GM21737 (cell line): ENCODE data around the gene BTBD3.

ENCODE experiments used
- ATAC-seq: cut with Tn5 transposase; IDR thresholded peaks from one replicate; pipeline ENCODE4 v1.9.1; 2021; ENCODE audit warnings: mild to moderate bottlenecking, moderate library complexity; ENCODE audit not compliant: unreplicated experiment

BTBD3 gene

DNA sequence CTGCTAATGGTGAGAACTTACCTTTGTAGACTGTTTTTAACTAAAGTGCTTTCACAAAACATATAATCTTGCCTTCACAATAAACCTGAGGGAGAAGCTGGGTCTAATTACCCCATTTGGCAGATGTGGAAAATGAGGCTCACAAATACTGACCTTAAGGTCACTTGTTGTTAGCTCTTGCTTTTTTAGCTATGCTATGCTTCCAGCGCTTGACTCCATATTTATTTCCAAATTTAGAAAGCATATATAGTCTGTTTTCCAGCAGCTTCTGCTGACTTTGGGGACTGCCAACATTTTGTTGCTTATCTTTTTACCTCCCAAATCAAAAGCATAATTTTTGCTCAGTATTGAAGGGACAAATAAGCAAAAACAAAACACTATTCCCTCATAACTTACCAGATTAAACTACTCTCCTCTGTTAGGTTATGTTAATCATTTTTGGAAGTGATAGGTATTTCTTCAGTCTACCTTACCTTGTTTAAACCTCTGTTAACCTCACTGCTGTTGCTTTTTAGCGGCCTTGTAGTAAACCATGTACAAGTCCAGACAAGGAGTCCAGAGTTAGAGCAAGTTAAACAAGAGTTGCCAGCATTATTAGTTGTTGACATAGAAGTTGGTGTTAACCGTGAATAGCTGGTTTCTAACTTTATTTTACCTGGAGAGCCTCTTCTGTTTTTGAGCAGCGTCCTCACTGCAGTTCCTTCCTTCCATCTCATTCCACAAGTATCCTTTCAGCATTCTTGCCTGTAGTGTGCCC lies 4.9 kb upstream of the BTBD3 start:
- no peak for ATAC-seq

GRCh38 chr20:11918391-11918845 lies 725 bp downstream of the BTBD3 start:
- no peak for ATAC-seq

- no peak for ATAC-seq
These were observed 1.3 kb downstream of the BTBD3 start for GRCh38 chr20:11918981-11919380.

DNA sequence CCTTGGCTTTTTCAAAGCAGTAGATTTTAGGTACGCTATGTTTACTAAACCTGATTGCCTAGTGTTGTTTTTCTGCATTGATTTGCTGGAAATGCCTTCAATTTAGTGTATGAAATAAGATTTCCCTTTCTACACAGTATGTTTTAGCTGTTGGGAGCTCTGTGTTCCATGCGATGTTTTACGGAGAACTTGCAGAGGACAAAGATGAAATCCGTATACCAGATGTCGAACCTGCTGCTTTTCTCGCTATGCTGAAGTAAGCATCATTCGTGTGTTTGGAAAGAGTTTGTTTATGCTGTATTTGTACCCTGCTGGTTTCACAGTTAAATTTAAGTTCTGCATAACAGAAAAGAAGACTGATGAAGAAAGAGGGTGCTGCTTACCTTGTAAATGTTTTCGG lies 1.9 kb downstream of the BTBD3 start:
- ATAC-seq: no peak

DNA sequence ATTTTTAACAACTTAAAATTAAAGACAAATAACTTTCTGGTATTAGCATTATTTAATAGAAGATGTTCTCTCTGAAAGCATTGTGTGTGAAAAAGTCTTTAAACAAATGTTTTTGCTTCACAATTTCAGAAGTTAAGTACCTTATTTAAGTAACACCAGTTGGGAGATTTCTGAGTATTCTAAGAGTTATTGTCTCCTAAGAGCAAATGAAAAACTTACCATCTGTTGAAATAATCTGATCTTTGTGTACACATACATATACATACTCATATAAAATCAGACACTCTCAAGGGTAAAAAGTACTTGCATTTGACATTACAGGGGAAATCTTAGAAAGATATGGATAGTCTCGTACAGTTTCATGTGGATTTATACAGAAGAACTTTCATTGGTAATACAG lies 2.4 kb downstream of the BTBD3 start:
- ATAC-seq: no peak

GRCh38 chr20:11921321-11921720 lies 3.6 kb downstream of the BTBD3 start:
- ATAC-seq: no peak

DNA sequence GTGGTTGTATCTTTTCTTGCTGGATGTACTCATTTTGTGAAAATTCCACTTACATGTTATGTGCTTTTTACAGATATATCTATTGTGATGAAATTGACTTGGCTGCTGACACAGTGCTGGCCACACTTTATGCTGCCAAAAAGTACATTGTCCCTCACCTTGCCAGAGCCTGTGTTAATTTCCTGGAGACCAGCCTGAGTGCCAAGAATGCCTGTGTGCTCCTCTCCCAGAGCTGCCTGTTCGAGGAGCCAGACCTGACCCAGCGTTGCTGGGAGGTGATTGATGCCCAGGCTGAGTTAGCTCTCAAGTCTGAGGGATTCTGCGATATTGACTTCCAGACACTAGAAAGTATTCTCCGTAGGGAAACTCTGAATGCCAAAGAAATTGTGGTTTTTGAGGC lies 4.9 kb downstream of the BTBD3 start:
- ATAC-seq: no peak

DNA sequence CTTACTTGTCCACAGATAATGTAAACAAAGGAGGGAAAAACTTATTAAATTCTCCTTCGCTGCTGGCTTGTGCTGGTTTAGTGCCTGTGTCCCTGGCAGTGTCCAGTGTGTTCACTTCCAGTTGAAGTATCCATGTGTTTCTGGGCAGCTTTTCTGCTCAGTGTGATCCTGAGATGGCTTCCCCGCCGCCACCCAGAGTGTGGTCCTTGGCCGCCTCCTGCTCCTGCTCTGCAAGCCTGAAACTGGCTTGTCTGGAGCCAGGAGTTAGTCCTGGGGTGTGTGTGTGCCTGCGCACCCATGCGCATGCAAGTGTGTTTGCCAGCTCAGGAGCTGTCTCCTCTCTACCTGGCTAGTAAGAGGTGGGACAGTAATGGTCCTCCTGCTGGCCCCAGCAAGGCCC lies 7.2 kb downstream of the BTBD3 start:
- ATAC-seq: no peak

DNA sequence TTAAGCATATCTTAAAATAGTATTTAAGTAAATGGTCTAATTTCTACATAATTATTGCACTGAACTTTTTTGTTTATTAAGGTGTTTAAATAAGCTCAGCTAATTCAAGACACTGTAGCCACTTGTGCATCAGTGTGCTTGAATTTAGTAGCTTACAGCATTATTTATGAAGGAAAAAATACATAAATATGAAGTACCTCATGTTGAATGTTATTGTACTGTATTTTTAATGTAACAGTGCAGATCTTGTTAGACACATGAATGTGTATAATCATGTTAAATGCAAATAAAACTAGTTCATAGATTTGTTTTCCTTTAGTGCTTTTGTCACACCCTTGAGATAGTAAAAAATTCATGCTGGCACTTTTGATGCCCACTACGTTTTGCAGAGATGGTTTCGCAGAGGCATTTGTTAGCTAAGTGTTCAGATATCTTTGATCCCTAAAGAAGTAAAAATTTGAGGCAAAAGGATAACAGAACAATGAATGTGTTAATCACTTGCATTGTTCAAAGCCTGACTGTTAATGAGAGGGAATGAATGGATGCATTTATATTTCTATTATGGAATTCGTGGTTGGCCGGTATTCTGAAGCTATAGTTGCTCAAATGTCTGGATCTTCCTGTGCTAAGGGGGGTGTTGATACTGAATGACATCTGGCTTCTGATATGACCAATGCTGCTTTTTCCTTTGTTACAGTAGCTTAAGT lies 8.8 kb downstream of the BTBD3 start:
- no peak for ATAC-seq

GRCh38 chr20:11929947-11930346 lies 12.3 kb downstream of the BTBD3 start:
- no peak for ATAC-seq

GRCh38 chr20:11935212-11936154 lies 17.8 kb downstream of the BTBD3 start:
- ATAC-seq: no peak

- no peak for ATAC-seq
These were observed 18.5 kb downstream of the BTBD3 start for GRCh38 chr20:11936157-11936556.

GRCh38 chr20:11937230-11937629 lies 19.5 kb downstream of the BTBD3 start:
- no peak for ATAC-seq

DNA sequence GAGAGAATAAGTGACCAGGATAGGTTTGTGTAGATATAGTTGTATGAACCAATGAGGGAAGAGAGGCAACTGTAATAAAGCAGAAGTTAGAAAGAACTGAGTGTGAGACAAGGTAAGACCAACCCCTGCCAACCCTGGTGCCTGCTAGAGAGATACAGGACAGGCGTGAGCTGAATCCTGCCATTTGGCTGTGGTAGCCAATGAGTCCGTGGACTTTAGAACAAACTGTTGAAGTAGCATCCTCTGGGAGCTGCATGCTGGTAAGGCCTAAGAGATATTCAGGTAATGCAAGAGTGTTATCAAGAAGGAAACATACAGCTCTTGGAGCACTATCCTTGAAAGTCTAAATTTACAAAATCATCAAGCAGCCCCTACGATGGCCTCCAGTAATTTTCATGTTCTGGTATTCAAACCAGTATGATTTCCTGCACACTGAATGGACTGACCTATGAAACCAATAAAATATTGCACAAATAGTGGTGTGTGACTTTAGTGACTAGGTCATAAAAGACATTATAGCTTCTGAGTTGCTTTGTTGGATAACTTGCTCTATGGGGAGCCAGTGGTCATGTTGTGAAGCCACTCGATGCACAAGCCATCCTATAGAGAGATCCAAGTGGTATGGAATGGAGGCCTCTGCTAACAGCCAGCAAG lies 24.0 kb downstream of the BTBD3 start:
- no peak for ATAC-seq

- ATAC-seq: no peak
These were observed 26.1 kb downstream of the BTBD3 start for GRCh38 chr20:11943778-11944177.

DNA sequence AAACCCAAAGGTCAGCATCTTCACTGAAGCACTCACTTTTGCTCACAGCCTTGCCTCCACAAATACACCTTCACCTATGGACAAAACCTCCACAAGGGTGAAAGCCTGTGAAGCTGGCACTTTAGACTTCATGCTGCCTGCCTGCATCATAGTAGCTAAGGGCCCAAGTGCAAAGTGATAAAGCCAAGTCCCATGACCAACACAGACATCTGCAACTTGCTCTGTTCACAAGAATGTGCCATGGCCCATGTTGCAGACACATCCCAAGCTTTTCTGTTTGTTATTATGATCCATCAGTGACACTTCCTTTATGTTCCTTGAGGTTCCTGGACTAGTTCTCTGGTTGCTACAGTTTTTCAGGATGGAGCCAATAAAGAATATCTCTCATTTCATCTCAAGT lies 31.1 kb downstream of the BTBD3 start:
- no peak for ATAC-seq

- no peak for ATAC-seq
These were observed 32.0 kb downstream of the BTBD3 start for GRCh38 chr20:11949711-11950110.

DNA sequence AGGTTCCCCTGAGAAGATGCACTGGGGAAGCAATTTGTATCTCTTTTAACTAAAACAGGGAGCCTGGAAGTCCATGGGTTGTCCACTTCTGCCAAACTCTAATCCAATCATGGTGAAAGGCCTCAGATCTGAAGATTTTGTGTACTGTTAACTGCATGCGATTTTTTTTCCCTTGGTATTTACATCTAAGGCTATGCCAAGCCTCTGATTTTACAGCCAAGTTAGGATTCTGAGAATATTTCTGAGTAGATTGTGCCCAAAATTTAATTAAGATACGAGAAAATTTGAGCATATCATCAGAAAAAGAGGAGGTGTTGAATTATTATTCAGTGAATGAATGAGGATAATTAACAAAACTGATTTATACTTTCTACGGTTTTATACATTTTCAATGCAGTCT lies 34.0 kb downstream of the BTBD3 start:
- ATAC-seq: no peak

- ATAC-seq: no peak
These were observed 34.9 kb downstream of the BTBD3 start for GRCh38 chr20:11952639-11953038.

- ATAC-seq: no peak
These were observed 40.2 kb downstream of the BTBD3 start for GRCh38 chr20:11957911-11958310.

GRCh38 chr20:11958855-11959254 lies 41.2 kb downstream of the BTBD3 start:
- ATAC-seq: no peak
